ENCODE results near the gene HS2ST1.

- TF ChIP-seq, protein P1, sequence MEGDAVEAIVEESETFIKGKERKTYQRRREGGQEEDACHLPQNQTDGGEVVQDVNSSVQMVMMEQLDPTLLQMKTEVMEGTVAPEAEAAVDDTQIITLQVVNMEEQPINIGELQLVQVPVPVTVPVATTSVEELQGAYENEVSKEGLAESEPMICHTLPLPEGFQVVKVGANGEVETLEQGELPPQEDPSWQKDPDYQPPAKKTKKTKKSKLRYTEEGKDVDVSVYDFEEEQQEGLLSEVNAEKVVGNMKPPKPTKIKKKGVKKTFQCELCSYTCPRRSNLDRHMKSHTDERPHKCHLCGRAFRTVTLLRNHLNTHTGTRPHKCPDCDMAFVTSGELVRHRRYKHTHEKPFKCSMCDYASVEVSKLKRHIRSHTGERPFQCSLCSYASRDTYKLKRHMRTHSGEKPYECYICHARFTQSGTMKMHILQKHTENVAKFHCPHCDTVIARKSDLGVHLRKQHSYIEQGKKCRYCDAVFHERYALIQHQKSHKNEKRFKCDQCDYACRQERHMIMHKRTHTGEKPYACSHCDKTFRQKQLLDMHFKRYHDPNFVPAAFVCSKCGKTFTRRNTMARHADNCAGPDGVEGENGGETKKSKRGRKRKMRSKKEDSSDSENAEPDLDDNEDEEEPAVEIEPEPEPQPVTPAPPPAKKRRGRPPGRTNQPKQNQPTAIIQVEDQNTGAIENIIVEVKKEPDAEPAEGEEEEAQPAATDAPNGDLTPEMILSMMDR (IDR thresholded peaks at IDR 0.05 in 2 of 3, conservative IDR thresholded peaks at IDR 0.05 in 1 of 3; ENCODE audit: borderline replicate concordance in 1 of 3, insufficient read depth in 1 of 3, low read depth in 2 of 3, low read length in 2 of 3), result no peak
- TF ChIP-seq MAX (IDR thresholded peaks at IDR 0.05) (no peak), POLR2A (IDR thresholded peaks at IDR 0.05; ENCODE audit: borderline replicate concordance, extremely low read depth, insufficient read depth, insufficient read length) (no peak), EZH2phosphoT487 (IDR thresholded peaks at IDR 0.05; ENCODE audit: borderline replicate concordance) (no peak), EZH2 (IDR thresholded peaks at IDR 0.05) (no peak), CEBPB (IDR thresholded peaks at IDR 0.05; ENCODE audit: low read depth) (no peak), SIN3A (IDR thresholded peaks at IDR 0.05; ENCODE audit: low read depth) (no peak), ZNF274 (IDR thresholded peaks at IDR 0.05; ENCODE audit: low read depth, low read length) (no peak), POLR2AphosphoS5 (IDR thresholded peaks at IDR 0.05; ENCODE audit: low read depth, low read length) (no peak), YY1 (IDR thresholded peaks at IDR 0.05; ENCODE audit: extremely low read depth, insufficient replicate concordance, low read depth, low read length) (no peak), SRF (IDR thresholded peaks at IDR 0.05; ENCODE audit: low read depth) (no peak)
- TF ChIP-seq, protein P2, sequence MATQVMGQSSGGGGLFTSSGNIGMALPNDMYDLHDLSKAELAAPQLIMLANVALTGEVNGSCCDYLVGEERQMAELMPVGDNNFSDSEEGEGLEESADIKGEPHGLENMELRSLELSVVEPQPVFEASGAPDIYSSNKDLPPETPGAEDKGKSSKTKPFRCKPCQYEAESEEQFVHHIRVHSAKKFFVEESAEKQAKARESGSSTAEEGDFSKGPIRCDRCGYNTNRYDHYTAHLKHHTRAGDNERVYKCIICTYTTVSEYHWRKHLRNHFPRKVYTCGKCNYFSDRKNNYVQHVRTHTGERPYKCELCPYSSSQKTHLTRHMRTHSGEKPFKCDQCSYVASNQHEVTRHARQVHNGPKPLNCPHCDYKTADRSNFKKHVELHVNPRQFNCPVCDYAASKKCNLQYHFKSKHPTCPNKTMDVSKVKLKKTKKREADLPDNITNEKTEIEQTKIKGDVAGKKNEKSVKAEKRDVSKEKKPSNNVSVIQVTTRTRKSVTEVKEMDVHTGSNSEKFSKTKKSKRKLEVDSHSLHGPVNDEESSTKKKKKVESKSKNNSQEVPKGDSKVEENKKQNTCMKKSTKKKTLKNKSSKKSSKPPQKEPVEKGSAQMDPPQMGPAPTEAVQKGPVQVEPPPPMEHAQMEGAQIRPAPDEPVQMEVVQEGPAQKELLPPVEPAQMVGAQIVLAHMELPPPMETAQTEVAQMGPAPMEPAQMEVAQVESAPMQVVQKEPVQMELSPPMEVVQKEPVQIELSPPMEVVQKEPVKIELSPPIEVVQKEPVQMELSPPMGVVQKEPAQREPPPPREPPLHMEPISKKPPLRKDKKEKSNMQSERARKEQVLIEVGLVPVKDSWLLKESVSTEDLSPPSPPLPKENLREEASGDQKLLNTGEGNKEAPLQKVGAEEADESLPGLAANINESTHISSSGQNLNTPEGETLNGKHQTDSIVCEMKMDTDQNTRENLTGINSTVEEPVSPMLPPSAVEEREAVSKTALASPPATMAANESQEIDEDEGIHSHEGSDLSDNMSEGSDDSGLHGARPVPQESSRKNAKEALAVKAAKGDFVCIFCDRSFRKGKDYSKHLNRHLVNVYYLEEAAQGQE (IDR thresholded peaks at IDR 0.05; ENCODE audit: low read depth), result no peak
These were observed 226.6 kb downstream of the HS2ST1 start for GRCh38 chr1:87140831-87141540.

All from HCT116 (cell line).